Breast epithelium (tissue), 4 donors: ENCODE data around the gene CTAG1B. TPM values are rescaled to one million over a fixed set of nuclear protein-coding genes. Genes with fewer than 3 reads are reported as not detected.
A peak's percentile ranks its signal among the peaks of the same experiment; 100 is the strongest.

Experiments
- DNase-seq, 2 donors: peaks; one replicate each; pipeline ENCODE4 v3.0.0-alpha.2; 2019; ENCODE audit warnings: low spot score in 2 of 2
- H3K27ac ChIP-seq, 2 donors: fragments of 200-600 bp; sonication (generic) in 1 of 2; one replicate each; pipeline ENCODE4 v1.5.1; 2016 to 2019; ENCODE audit warnings: mild to moderate bottlenecking in 1 of 2
- H3K27me3 ChIP-seq, 2 donors: fragments of 200-600 bp; sonication (generic) in 1 of 2; one replicate each; pipeline versions ENCODE4 v1.5.1 to v1.6.0; 2017 to 2019; ENCODE audit warnings: control low read depth in 1 of 2, mild to moderate bottlenecking in 1 of 2
- H3K36me3 ChIP-seq: fragments of 200-600 bp; one replicate; pipeline ENCODE4 v1.5.1; 2019
- H3K4me1 ChIP-seq, 2 donors: fragments of 200-600 bp; sonication (generic); one replicate each; pipeline ENCODE4 v1.5.1; 2016 to 2019; ENCODE audit warnings: control low read depth in 1 of 2
- H3K4me3 ChIP-seq, 3 donors: fragments of 200-600 bp; sonication (generic); 1 replicate in 2 of 3; 2 replicates in 1 of 3; pipeline ENCODE4 v1.5.1; 2016 to 2019; ENCODE audit warnings: mild to moderate bottlenecking in 3 of 3, moderate library complexity in 2 of 3
- H3K9me3 ChIP-seq, 2 donors: fragments of 200-600 bp; sonication (generic) in 1 of 2; one replicate each; pipeline ENCODE4 v1.5.1; 2016 to 2019; ENCODE audit warnings: control low read depth in 1 of 2
- CTCF ChIP-seq, 3 donors: fragments of 450-650 bp; IDR thresholded peaks; one replicate each; pipeline ENCODE4 v1.5.1; 2016 to 2017; ENCODE audit warnings: antibody characterized with exemption in 3 of 3, mild to moderate bottlenecking in 3 of 3, moderate library complexity in 3 of 3
- POLR2A ChIP-seq: fragments of 450-650 bp; IDR thresholded peaks from one replicate; pipeline ENCODE4 v1.6.1; 2016; ENCODE audit warnings: antibody characterized with exemption, mild to moderate bottlenecking, moderate library complexity
- POLR2AphosphoS5 ChIP-seq, 3 donors: sonication (generic); formaldehyde crosslinking; IDR thresholded peaks; one replicate each; pipeline ENCODE4 v1.6.1; 2017; ENCODE audit warnings: antibody characterized with exemption in 3 of 3
- intact Hi-C: fragments of 100-400 bp; cut with DNase I; formaldehyde crosslinking; loops from one replicate; pipeline ENCODE4 v1.15.1; 2023; ENCODE audit warnings: low total_unique reads
- total RNA-seq, 3 donors: library from RNA; depleted of rRNA; stranded (reverse); fragments of >200 nt; gene quantifications; one replicate each; pipeline ENCODE4 v1.1.0, GENCODE V29; 2016

The CTAG1B gene
- total RNA-seq, 3 donors from 2014 or later: 2.3 TPM; not detected in 2

- TF ChIP-seq CTCF (IDR thresholded peaks at IDR 0.05) (no peak), POLR2AphosphoS5 (IDR thresholded peaks at IDR 0.05) (no peak), POLR2A (no peak)
- no peaks in the 10 kb centered on the region for H3K9me3 ChIP-seq
- H3K4me1 ChIP-seq: no peaks in the 10 kb centered on the region
- H3K27me3 ChIP-seq: peaks cover 0 to 20% of the 10 kb centered on the region in 2 donors
- intact Hi-C loops: no loop called here
- H3K4me3 ChIP-seq: no peak overlapping the region
- H3K36me3 ChIP-seq: no peaks in the 10 kb centered on the region
- no peak for DNase-seq
- H3K27ac ChIP-seq: no peak overlapping the region
Observed at GRCh38 chrX:154605566-154605965, 13.5 kb downstream of the CTAG1B start.

- intact Hi-C loops: no loop called here
- peak overlapping the region in 1 of 2 donors; percentile 3 for H3K27ac ChIP-seq
Observed at GRCh38 chrX:154603438-154604430, 15.3 kb downstream of the CTAG1B start.

GRCh38 chrX:154602766-154603437 is 16.2 kb downstream of the CTAG1B start:
- Histone ChIP-seq H3K9me3 (no peaks in the 10 kb centered on the region), H3K27me3 (peaks cover 0 to 20% of the 10 kb centered on the region in 2 donors), H3K27ac (no peak overlapping the region), H3K4me1 (no peaks in the 10 kb centered on the region), H3K4me3 (no peak overlapping the region), H3K36me3 (no peaks in the 10 kb centered on the region)
- peak in 1 of 2 donors; percentile 7 for DNase-seq
- TF ChIP-seq CTCF (IDR thresholded peaks at IDR 0.05) (no peak), POLR2A (no peak), POLR2AphosphoS5 (IDR thresholded peaks at IDR 0.05) (no peak)
- intact Hi-C loops: no loop called here

More at GRCh38 chrX:154603438-154604430, 15.3 kb downstream of the CTAG1B start:
- Histone ChIP-seq H3K36me3 (no peaks in the 10 kb centered on the region), H3K27me3 (peaks cover 0 to 20% of the 10 kb centered on the region in 2 donors), H3K4me1 (no peaks in the 10 kb centered on the region), H3K9me3 (no peaks in the 10 kb centered on the region), H3K4me3 (no peak overlapping the region)
- TF ChIP-seq POLR2AphosphoS5 (IDR thresholded peaks at IDR 0.05) (no peak), POLR2A (no peak), CTCF (IDR thresholded peaks at IDR 0.05) (no peak)
- DNase-seq: peak in 1 of 2 donors; percentile 67

GRCh38 chrX:154602226-154602625 is 16.9 kb downstream of the CTAG1B start:
- DNase-seq: peak in 1 of 2 donors; percentile 13
- no peak for TF ChIP-seq POLR2AphosphoS5 (IDR thresholded peaks at IDR 0.05)
- no peak for TF ChIP-seq POLR2A
- TF ChIP-seq CTCF (IDR thresholded peaks at IDR 0.05): no peak
- Histone ChIP-seq H3K4me1 (no peaks in the 10 kb centered on the region), H3K27ac (no peak overlapping the region), H3K27me3 (peaks cover 0 to 20% of the 10 kb centered on the region in 2 donors), H3K36me3 (no peaks in the 10 kb centered on the region), H3K9me3 (no peaks in the 10 kb centered on the region), H3K4me3 (no peak overlapping the region)
- intact Hi-C loops: no loop called here
